ENCODE data around the gene MTHFD1L. TPM values are rescaled to one million over a fixed set of nuclear protein-coding genes. Genes with fewer than 3 reads are reported as not detected.

Gene MTHFD1L
- total and polyA plus RNA-seq, 2 of the 4 experiments (the other 2 are of a cell fraction): 43.5 to 53.2 TPM

DNA sequence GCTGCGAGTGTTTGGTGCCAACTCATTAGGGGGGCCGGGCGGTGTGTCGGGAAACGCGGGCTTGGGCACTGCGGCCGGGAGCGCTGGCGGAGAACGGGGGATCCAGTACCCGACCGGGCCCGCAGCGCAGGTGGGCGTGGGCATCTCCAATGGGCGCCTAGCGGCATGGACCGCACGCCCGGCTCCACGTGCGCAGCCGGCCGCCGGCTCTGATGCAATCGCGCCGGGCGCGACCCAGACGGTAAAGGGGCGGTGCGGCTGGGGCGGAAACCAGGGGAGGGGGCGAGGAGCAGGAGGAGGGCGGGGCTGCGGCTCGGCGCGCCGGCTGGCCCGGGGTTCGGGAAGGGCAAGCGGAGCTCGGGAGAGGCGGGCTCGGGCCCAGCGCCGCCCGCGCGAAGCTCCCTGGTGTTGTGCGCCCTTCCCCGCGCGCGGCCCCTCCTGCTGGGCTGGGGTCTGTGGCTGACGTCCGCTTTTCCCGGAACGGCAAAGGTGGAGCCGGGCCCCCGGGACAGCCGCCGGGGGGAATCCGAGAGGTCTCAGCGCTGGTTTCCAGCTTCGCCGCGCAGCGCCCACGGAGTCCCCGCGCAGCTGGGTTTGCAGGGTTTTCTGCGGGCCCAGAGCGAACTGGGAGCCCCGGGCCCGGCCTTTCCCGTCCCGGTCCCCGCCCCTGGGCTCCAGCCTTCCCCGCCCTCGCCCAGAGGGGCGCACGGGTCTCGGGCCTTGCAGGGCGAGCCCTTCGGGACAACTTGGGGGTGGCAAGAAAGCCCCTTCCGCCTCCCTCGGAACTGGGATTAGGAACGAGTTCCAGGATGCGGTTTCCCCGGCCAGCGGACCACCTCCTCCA lies 867 bp downstream of the MTHFD1L start:
- peak overlapping the region; percentile 87 for H2AK5ac ChIP-seq (ENCODE audit: low read depth, low read length)
- peak overlapping the region; percentile 95 to 96 for H4K8ac ChIP-seq (ENCODE audit: low read depth in 2 of 2, low read length in 2 of 2)
- in situ Hi-C loops (cut with MboI; ENCODE audit: low sequenced_read_pairs) (no loop called here), intact Hi-C loops (cut with micrococcal nuclease) (loop anchor here (2.0 kb wide), 1 partner anchor 48 kb away; no protein-coding TSS in a partner anchor), dilution Hi-C loops (cut with HindIII; ENCODE audit: low sequenced_read_pairs, unreplicated experiment) (no loop called here)
- peak overlapping the region; percentile 97 for H2AFZ ChIP-seq (replicated peaks; ENCODE audit: low read length, poor library complexity)
- H4K20me1 ChIP-seq (ENCODE audit: insufficient read depth, low read length): peaks cover 10% of the 10 kb centered on the region; the same call in 1 of the 2 replicates
- H2BK5ac ChIP-seq (ENCODE audit: low read depth, low read length, poor library complexity, severe bottlenecking): peak overlapping the region; percentile 95
- no TSS peak for BruUV-seq (replicated peaks)
- H3K27ac ChIP-seq (ENCODE audit: insufficient read depth, low read length): peak overlapping the region; percentile 99
- H3K9me1 ChIP-seq (ENCODE audit: insufficient read depth, low read length): peaks cover 8% of the 10 kb centered on the region; the same call in 1 of the 2 replicates
- peak overlapping the region; percentile 99 for H2AK9ac ChIP-seq (replicated peaks; ENCODE audit: low read depth, low read length, poor library complexity)
- ChIA-PET POLR2A (ENCODE audit: unreplicated experiment) (interaction anchor here (1.0 to 1.2 kb wide), 2 partner anchors 8 to 16 kb away, joined by 3 read pairs; no protein-coding TSS in a partner anchor), CTCF (interaction anchor here (0.7 to 2.3 kb wide), 6 partner anchors 22 to 468 kb away, joined by 3 to 10 read pairs (median 4); no protein-coding TSS in a partner anchor)
- peak overlapping the region; percentile 100 for H3K9ac ChIP-seq (ENCODE audit: low read depth, low read length)
- H3K79me1 ChIP-seq (ENCODE audit: low read depth in 1 of 2, low read length in 2 of 2): peaks cover 0 to 48% of the 10 kb centered on the region in 2 experiments; a peak in 2 of 4 replicates
- H3K27me3 ChIP-seq (ENCODE audit: control insufficient read depth, insufficient read depth, low read length): no peaks in the 10 kb centered on the region
- peak overlapping the region; percentile 81 for H3K4me3 ChIP-seq (ENCODE audit: insufficient read depth, low read depth, low read length)
- peak overlapping the region; percentile 78 for H2BK120ac ChIP-seq (ENCODE audit: low read depth, low read length)
- DNase-seq (peak; percentile 90), ATAC-seq (ENCODE audit: low read depth) (peak; percentile 85)
- peak overlapping the region; percentile 6; the same call in 2 of the 3 replicates for H2BK15ac ChIP-seq (ENCODE audit: low read depth, low read length)
- peak overlapping the region; percentile 84 for H3K18ac ChIP-seq (ENCODE audit: low read depth, low read length)
- no peaks in the 10 kb centered on the region for H3K9me3 ChIP-seq (ENCODE audit: control insufficient read depth, insufficient read depth, low read length)
- H4K91ac ChIP-seq (ENCODE audit: insufficient read depth, low read depth, low read length): peak overlapping the region; percentile 96
- peak overlapping the region; percentile 98 for H3K14ac ChIP-seq (replicated peaks; ENCODE audit: low read depth, low read length)
- peaks cover 5% of the 10 kb centered on the region; the same call in 1 of the 2 replicates for H3K36me3 ChIP-seq (ENCODE audit: control insufficient read depth, insufficient read depth, low read length)
- no peak overlapping the region; the same call in 1 of the 2 replicates for H2BK20ac ChIP-seq (ENCODE audit: low read depth, low read length)
- H3K4me1 ChIP-seq (ENCODE audit: control insufficient read depth, insufficient read depth, low read length): peaks cover 9% of the 10 kb centered on the region
- WGBS, 2 experiments (ENCODE audit: extremely low coverage in 2 of 2, insufficient read length in 1 of 2): 0% methylated on average over 60 of the region's 95 CpGs; no CpG with 5 or more reads in 1 of the 2 experiments
- TF ChIP-seq ELK1 (IDR thresholded peaks at IDR 0.05; ENCODE audit: borderline replicate concordance, low read depth, low read length) (no peak), CHD1 (IDR thresholded peaks at IDR 0.05; ENCODE audit: low read depth, low read length) (0 out of 2 replicates have a peak, but pooled peaks have one; percentile 21), MAZ (IDR thresholded peaks at IDR 0.05; ENCODE audit: borderline replicate concordance, low read depth, low read length) (peak; percentile 100), NFE2L2 (IDR thresholded peaks at IDR 0.05; ENCODE audit: low read depth, low read length) (peak; percentile 44; the same call in 1 of the 2 replicates), CEBPB (IDR thresholded peaks at IDR 0.05; ENCODE audit: low read depth, low read length) (peak; percentile 99), BHLHE40 (IDR thresholded peaks at IDR 0.05; ENCODE audit: low read depth, low read length) (peak; percentile 93), RAD21 (IDR thresholded peaks at IDR 0.05; ENCODE audit: low read length) (no peak), POLR2A (IDR thresholded peaks at IDR 0.05; ENCODE audit: low read depth, low read length) (peak; percentile 72), MXI1 (IDR thresholded peaks at IDR 0.05; ENCODE audit: borderline replicate concordance, low read depth, low read length) (peak; percentile 99), SMC3 (IDR thresholded peaks at IDR 0.05; ENCODE audit: low read depth, low read length) (no peak), RCOR1 (IDR thresholded peaks at IDR 0.05; ENCODE audit: insufficient replicate concordance, low read length) (no peak), RFX5 (IDR thresholded peaks at IDR 0.05; ENCODE audit: low read depth, low read length) (no peak)
- TF ChIP-seq, protein P1, sequence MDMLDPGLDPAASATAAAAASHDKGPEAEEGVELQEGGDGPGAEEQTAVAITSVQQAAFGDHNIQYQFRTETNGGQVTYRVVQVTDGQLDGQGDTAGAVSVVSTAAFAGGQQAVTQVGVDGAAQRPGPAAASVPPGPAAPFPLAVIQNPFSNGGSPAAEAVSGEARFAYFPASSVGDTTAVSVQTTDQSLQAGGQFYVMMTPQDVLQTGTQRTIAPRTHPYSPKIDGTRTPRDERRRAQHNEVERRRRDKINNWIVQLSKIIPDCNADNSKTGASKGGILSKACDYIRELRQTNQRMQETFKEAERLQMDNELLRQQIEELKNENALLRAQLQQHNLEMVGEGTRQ (IDR thresholded peaks at IDR 0.05; ENCODE audit: low read depth, low read length): peak; percentile 71
- peak overlapping the region; percentile 98 for H3K4ac ChIP-seq (ENCODE audit: low read depth, low read length)
- H3K23ac ChIP-seq (ENCODE audit: low read depth, low read length): peak overlapping the region; percentile 85
- H3K56ac ChIP-seq (ENCODE audit: extremely low read depth, insufficient read depth, low read length): peak overlapping the region; percentile 89
- H3K4me2 ChIP-seq (ENCODE audit: low read depth, low read length): peak overlapping the region; percentile 73
- H4K5ac ChIP-seq (ENCODE audit: low read depth, low read length): peak overlapping the region; percentile 92
